Lower lobe of right lung (tissue), 2 donors: ENCODE data around the gene NOTUM. TPM values are rescaled to one million over a fixed set of nuclear protein-coding genes. Genes with fewer than 3 reads are reported as not detected.

Experiments used
- ATAC-seq, 2 donors: fragments of 200-7000 bp; cut with Tn5 transposase; one replicate each; pipeline ENCODE4 v1.9.1; 2020 to 2022; ENCODE audit warnings: mild to moderate bottlenecking in 2 of 2, moderate library complexity in 2 of 2
- DNase-seq: peaks from one replicate; pipeline ENCODE4 v3.0.0-alpha.2; 2020
- H3K27ac ChIP-seq: fragments of 200-600 bp; one replicate; pipeline ENCODE4 v1.8.0; 2022
- H3K27me3 ChIP-seq: fragments of 200-600 bp; one replicate; pipeline ENCODE4 v1.8.0; 2022; ENCODE audit warnings: low read depth
- H3K36me3 ChIP-seq: fragments of 200-600 bp; one replicate; pipeline ENCODE4 v1.8.0; 2022; ENCODE audit warnings: mild to moderate bottlenecking
- H3K4me1 ChIP-seq: fragments of 200-600 bp; one replicate; pipeline ENCODE4 v1.8.0; 2022
- H3K4me3 ChIP-seq: fragments of 200-600 bp; one replicate; pipeline ENCODE4 v1.8.0; 2022; ENCODE audit warnings: mild to moderate bottlenecking
- H3K9me3 ChIP-seq: fragments of 200-600 bp; one replicate; pipeline ENCODE4 v1.8.0; 2022
- CTCF ChIP-seq: fragments of 200-600 bp; IDR thresholded peaks from one replicate; pipeline ENCODE4 v1.8.0; 2022; ENCODE audit warnings: antibody characterized with exemption, mild to moderate bottlenecking
- intact Hi-C: fragments of 100-400 bp; cut with DNase I; formaldehyde crosslinking; loops from one replicate; pipeline ENCODE4 v1.11.0; 2022
- long read RNA-seq: library from polyadenylated mRNA; unstranded; transcript quantifications from one replicate; pipeline ENCODE4 v2.0.0, GENCODE V29; 2021
- total RNA-seq: library from RNA; stranded (reverse); fragmentation: NEBNext Ultra II Directional; extraction: Animal tissue kit (Norgen Biotek cat#: 25700); gene quantifications from one replicate; pipeline ENCODE4 v1.2.1, GENCODE V29; 2021
- donor health status: DM: no; HTN: yes; CAD: no; lungs with severe emphysema.

NOTUM gene
- total RNA-seq = 4.4 TPM
- long read RNA-seq, transcript NOTUM-201 (11 exons, 2,329 nt) = major isoform, 11 of 17 reads
- long read RNA-seq, partial matches to known transcripts = 3 of 17 reads
- long read RNA-seq, other reads (novel, unspliced or antisense) = 3 of 17 reads

GRCh38 chr17:81961087-81961511 is at the start of gene NOTUM:
Gene NOTUM (minus strand): TSS chr17:81961187. CDS start chr17:81960909, 278 bp downstream.
- peak within 1 kb of the TSS; percentile 58 for H3K4me3 ChIP-seq
- DNase-seq (no peak), ATAC-seq (no peak)
- H3K27ac ChIP-seq = no peak within 1 kb of the TSS
- H3K36me3 ChIP-seq = no peaks in the 10 kb centered on the region
- H3K4me1 ChIP-seq = peaks cover 15% of the 10 kb centered on the region
- TF ChIP-seq CTCF = no peak
- H3K27me3 ChIP-seq = peaks cover 51% of the 10 kb centered on the region
- no peaks in the 10 kb centered on the region for H3K9me3 ChIP-seq
- intact Hi-C loops = no loop called here

- peaks cover 4% of the 10 kb centered on the region for H3K4me1 ChIP-seq
- intact Hi-C loops = no loop called here
- no peaks in the 10 kb centered on the region for H3K27me3 ChIP-seq
- H3K9me3 ChIP-seq = no peaks in the 10 kb centered on the region
- H3K36me3 ChIP-seq = peaks cover 10% of the 10 kb centered on the region
- H3K27ac ChIP-seq = no peak overlapping the region
- DNase-seq = no peak
- no peak for ATAC-seq
- H3K4me3 ChIP-seq = no peak overlapping the region
- TF ChIP-seq CTCF = no peak
Measured at GRCh38 chr17:82009413-82009812, 48.4 kb upstream of the NOTUM start.

- no peak for TF ChIP-seq CTCF
- peaks cover 10% of the 10 kb centered on the region for H3K36me3 ChIP-seq
- no peak overlapping the region for H3K4me3 ChIP-seq
- no peak overlapping the region for H3K27ac ChIP-seq
- DNase-seq (no peak), ATAC-seq (no peak)
- no peaks in the 10 kb centered on the region for H3K9me3 ChIP-seq
- H3K27me3 ChIP-seq = no peaks in the 10 kb centered on the region
- H3K4me1 ChIP-seq = peaks cover 7% of the 10 kb centered on the region
- intact Hi-C loops = no loop called here
Measured at GRCh38 chr17:82008941-82009405, 48.0 kb upstream of the NOTUM start.

GRCh38 chr17:82008258-82008940 is 47.4 kb upstream of the NOTUM start:
- Histone ChIP-seq H3K4me3 (no peak overlapping the region), H3K27me3 (no peaks in the 10 kb centered on the region), H3K9me3 (no peaks in the 10 kb centered on the region), H3K36me3 (peaks cover 10% of the 10 kb centered on the region), H3K4me1 (peaks cover 10% of the 10 kb centered on the region), H3K27ac (no peak overlapping the region)
- no peak for ATAC-seq
- no peak for TF ChIP-seq CTCF
- DNase-seq = no peak
- intact Hi-C loops = no loop called here

GRCh38 chr17:82007495-82008257 is 46.7 kb upstream of the NOTUM start:
- Histone ChIP-seq H3K36me3 (peaks cover 10% of the 10 kb centered on the region), H3K27ac (no peak overlapping the region), H3K4me1 (peaks cover 12% of the 10 kb centered on the region), H3K9me3 (no peaks in the 10 kb centered on the region), H3K27me3 (no peaks in the 10 kb centered on the region), H3K4me3 (no peak overlapping the region)
- TF ChIP-seq CTCF = no peak
- ATAC-seq (no peak), DNase-seq (no peak)
- intact Hi-C loops = no loop called here
